Stomach smooth muscle (tissue), 2 donors: Measurements from ENCODE around the gene LAPTM5.

Experiments used
- H3K27ac ChIP-seq: one replicate; pipeline ENCODE4 v1.7.0; 2013; ENCODE audit warnings: mild to moderate bottlenecking, low read length, inconsistent platforms
- H3K27me3 ChIP-seq, 2 donors: one replicate each; pipeline ENCODE4 v1.7.0; 2013; ENCODE audit warnings: low read length in 2 of 2; ENCODE audit not compliant: insufficient read depth in 2 of 2, control insufficient read depth in 1 of 2
- H3K36me3 ChIP-seq, 2 donors: one replicate each; pipeline ENCODE4 v1.7.0; 2013; ENCODE audit warnings: low read length in 2 of 2; ENCODE audit not compliant: control insufficient read depth in 2 of 2, insufficient read depth in 2 of 2
- H3K4me1 ChIP-seq: one replicate; pipeline ENCODE4 v1.7.0; 2013; ENCODE audit warnings: low read length; ENCODE audit not compliant: control insufficient read depth, insufficient read depth
- H3K4me3 ChIP-seq, 2 donors: one replicate each; pipeline ENCODE4 v1.7.0; 2013; ENCODE audit warnings: low read length in 2 of 2
- H3K9ac ChIP-seq, 2 donors: one replicate each; pipeline ENCODE4 v1.7.0; 2013; ENCODE audit warnings: low read length in 2 of 2, mild to moderate bottlenecking in 1 of 2
- H3K9me3 ChIP-seq, 2 donors: one replicate each; pipeline ENCODE4 v1.7.0; 2013; ENCODE audit warnings: low read length in 2 of 2; ENCODE audit not compliant: control insufficient read depth in 2 of 2
- donor health status: healthy.
- donor health status: Pancreatic carcinoma.

LAPTM5 gene

GRCh38 chr1:30761381-30762151, 4.0 kb upstream of the LAPTM5 start:
- Histone ChIP-seq H3K4me1 (peaks cover 13% of the 10 kb centered on the region), H3K9ac (no peak overlapping the region), H3K27me3 (no peaks in the 10 kb centered on the region), H3K27ac (no peak overlapping the region), H3K36me3 (no peaks in the 10 kb centered on the region), H3K9me3 (no peaks in the 10 kb centered on the region), H3K4me3 (no peak overlapping the region)

GRCh38 chr1:30760596-30761324, 3.2 kb upstream of the LAPTM5 start:
- no peaks in the 10 kb centered on the region for H3K36me3 ChIP-seq
- H3K4me1 ChIP-seq = peaks cover 13% of the 10 kb centered on the region
- H3K27ac ChIP-seq = no peak overlapping the region
- H3K9ac ChIP-seq = no peak overlapping the region
- no peak overlapping the region for H3K4me3 ChIP-seq
- no peaks in the 10 kb centered on the region for H3K9me3 ChIP-seq
- H3K27me3 ChIP-seq = no peaks in the 10 kb centered on the region

GRCh38 chr1:30759718-30760281, 2.2 kb upstream of the LAPTM5 start:
- Histone ChIP-seq H3K4me1 (peaks cover 13% of the 10 kb centered on the region), H3K9me3 (no peaks in the 10 kb centered on the region), H3K27ac (no peak overlapping the region), H3K9ac (no peak overlapping the region), H3K27me3 (no peaks in the 10 kb centered on the region), H3K4me3 (no peak overlapping the region), H3K36me3 (no peaks in the 10 kb centered on the region)

GRCh38 chr1:30758785-30759380, 1.3 kb upstream of the LAPTM5 start:
- no peaks in the 10 kb centered on the region for H3K9me3 ChIP-seq
- no peaks in the 10 kb centered on the region for H3K27me3 ChIP-seq
- H3K4me3 ChIP-seq = no peak overlapping the region
- H3K27ac ChIP-seq = no peak overlapping the region
- no peak overlapping the region for H3K9ac ChIP-seq
- no peaks in the 10 kb centered on the region for H3K36me3 ChIP-seq
- peaks cover 9% of the 10 kb centered on the region for H3K4me1 ChIP-seq

- Histone ChIP-seq H3K9ac (no peak overlapping the region), H3K4me1 (peaks cover 5% of the 10 kb centered on the region), H3K4me3 (no peak overlapping the region)
These were observed 631 bp upstream of the LAPTM5 start for GRCh38 chr1:30758121-30758688.

GRCh38 chr1:30756545-30757351, 826 bp downstream of the LAPTM5 start:
- Histone ChIP-seq H3K4me1 (peaks cover 2% of the 10 kb centered on the region), H3K27me3 (no peaks in the 10 kb centered on the region), H3K27ac (no peak overlapping the region), H3K4me3 (peak overlapping the region; percentile 38 to 49), H3K9me3 (no peaks in the 10 kb centered on the region), H3K9ac (peak overlapping the region in 1 of 2 donors; percentile 49), H3K36me3 (no peaks in the 10 kb centered on the region)

More at GRCh38 chr1:30758121-30758688, 631 bp upstream of the LAPTM5 start:
- H3K27ac ChIP-seq = no peak overlapping the region
- H3K9me3 ChIP-seq = no peaks in the 10 kb centered on the region
- H3K36me3 ChIP-seq = no peaks in the 10 kb centered on the region
- H3K27me3 ChIP-seq = no peaks in the 10 kb centered on the region

GRCh38 chr1:30756206-30756544, 1.4 kb downstream of the LAPTM5 start:
- Histone ChIP-seq H3K4me3 (peak overlapping the region; percentile 3 to 38), H3K4me1 (peaks cover 2% of the 10 kb centered on the region), H3K36me3 (no peaks in the 10 kb centered on the region), H3K9ac (no peak overlapping the region), H3K27ac (no peak overlapping the region), H3K27me3 (no peaks in the 10 kb centered on the region), H3K9me3 (no peaks in the 10 kb centered on the region)

GRCh38 chr1:30755746-30756145, 1.8 kb downstream of the LAPTM5 start:
- Histone ChIP-seq H3K36me3 (no peaks in the 10 kb centered on the region), H3K27me3 (no peaks in the 10 kb centered on the region), H3K4me3 (peak overlapping the region in 1 of 2 donors; percentile 29), H3K9me3 (no peaks in the 10 kb centered on the region), H3K4me1 (peaks cover 2% of the 10 kb centered on the region), H3K9ac (no peak overlapping the region), H3K27ac (no peak overlapping the region)

GRCh38 chr1:30755334-30755733, 2.2 kb downstream of the LAPTM5 start:
- H3K9ac ChIP-seq = no peak overlapping the region

GRCh38 chr1:30754684-30755171, 2.8 kb downstream of the LAPTM5 start:
- no peak overlapping the region for H3K27ac ChIP-seq
- H3K27me3 ChIP-seq = no peaks in the 10 kb centered on the region
- H3K36me3 ChIP-seq = no peaks in the 10 kb centered on the region
- peaks cover 2% of the 10 kb centered on the region for H3K4me1 ChIP-seq
- H3K4me3 ChIP-seq = no peak overlapping the region
- H3K9me3 ChIP-seq = no peaks in the 10 kb centered on the region
- H3K9ac ChIP-seq = no peak overlapping the region

More at GRCh38 chr1:30755334-30755733, 2.2 kb downstream of the LAPTM5 start:
- Histone ChIP-seq H3K4me1 (peaks cover 2% of the 10 kb centered on the region), H3K4me3 (peak overlapping the region in 1 of 2 donors; percentile 29), H3K27ac (no peak overlapping the region), H3K36me3 (no peaks in the 10 kb centered on the region), H3K9me3 (no peaks in the 10 kb centered on the region), H3K27me3 (no peaks in the 10 kb centered on the region)
